HG03095 (cell line): ENCODE results near the gene ANKRD11.
"Not testable (repeated sequence)": the region's sequence is repeated elsewhere in the genome, so short reads cannot be mapped to it uniquely, and the experiment has no call there.

Experiments
- ATAC-seq: cut with Tn5 transposase; IDR thresholded peaks from one replicate; pipeline ENCODE4 v1.9.1; 2021; ENCODE audit warnings: moderate library complexity; ENCODE audit not compliant: unreplicated experiment

ANKRD11 gene

GRCh38 chr16:89389504-89390223, 100.7 kb downstream of the ANKRD11 start:
- ATAC-seq, result not testable (repeated sequence)

- no peak for ATAC-seq
Observed at GRCh38 chr16:89388536-89388935, 101.8 kb downstream of the ANKRD11 start.

GRCh38 chr16:89386306-89387185, 103.8 kb downstream of the ANKRD11 start:
- ATAC-seq, result no peak

GRCh38 chr16:89385712-89386111, 104.6 kb downstream of the ANKRD11 start:
- no peak for ATAC-seq

GRCh38 chr16:89384282-89384681, 106.1 kb downstream of the ANKRD11 start:
- no peak for ATAC-seq

GRCh38 chr16:89383095-89384003, 107.0 kb downstream of the ANKRD11 start:
- ATAC-seq, result no peak

GRCh38 chr16:89382555-89382954, 107.8 kb downstream of the ANKRD11 start:
- not testable (repeated sequence) for ATAC-seq

- ATAC-seq, result no peak
Observed at GRCh38 chr16:89381788-89382187, 108.6 kb downstream of the ANKRD11 start.

GRCh38 chr16:89380681-89381080, 109.7 kb downstream of the ANKRD11 start:
- ATAC-seq, result no peak

GRCh38 chr16:89378947-89379771, 111.2 kb downstream of the ANKRD11 start:
- ATAC-seq, result no peak

GRCh38 chr16:89377453-89377848, 112.9 kb downstream of the ANKRD11 start:
- no peak for ATAC-seq

- ATAC-seq, result no peak
Observed at GRCh38 chr16:89376812-89377452, 113.4 kb downstream of the ANKRD11 start.

- ATAC-seq, result no peak
Observed at GRCh38 chr16:89375686-89376085, 114.7 kb downstream of the ANKRD11 start.

- no peak for ATAC-seq
Observed at GRCh38 chr16:89375021-89375420, 115.3 kb downstream of the ANKRD11 start.

- ATAC-seq, result no peak
Observed at GRCh38 chr16:89374393-89374960, 115.9 kb downstream of the ANKRD11 start.

- ATAC-seq, result no peak
Observed at GRCh38 chr16:89373355-89374110, 116.8 kb downstream of the ANKRD11 start.

GRCh38 chr16:89371968-89372634, 118.3 kb downstream of the ANKRD11 start:
- ATAC-seq, result no peak

GRCh38 chr16:89371386-89371785, 119.0 kb downstream of the ANKRD11 start:
- ATAC-seq, result no peak
